ENCODE results near the gene GABBR1.

DNA sequence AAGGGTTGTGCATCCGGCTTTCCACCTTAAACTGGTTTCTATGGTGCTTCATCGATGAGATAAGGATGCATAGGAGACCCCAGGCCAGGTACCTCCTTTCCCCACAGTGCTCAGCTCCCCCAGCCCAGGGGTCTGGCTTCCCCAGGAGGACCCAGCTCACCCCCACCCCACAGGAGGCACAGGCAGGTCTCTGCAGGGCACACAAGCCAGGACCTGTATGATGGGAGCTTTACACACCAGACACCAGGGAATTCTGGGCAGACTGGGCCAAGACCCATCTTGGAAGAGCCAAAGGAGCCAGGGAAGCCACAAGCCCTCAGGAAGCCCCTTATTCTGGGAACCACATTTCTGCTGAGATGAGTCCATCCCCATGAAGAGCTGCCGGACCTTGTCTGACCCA, 103.0 kb downstream of the GABBR1 start:
- TF ChIP-seq GABPA (IDR thresholded peaks at IDR 0.05 in 1 of 2, conservative IDR thresholded peaks at IDR 0.05 in 1 of 2) = no peak
- TF ChIP-seq EGR1 (IDR thresholded peaks at IDR 0.05; ENCODE audit: low read depth in 2 of 2) = no peak
- TF ChIP-seq, protein P1, sequence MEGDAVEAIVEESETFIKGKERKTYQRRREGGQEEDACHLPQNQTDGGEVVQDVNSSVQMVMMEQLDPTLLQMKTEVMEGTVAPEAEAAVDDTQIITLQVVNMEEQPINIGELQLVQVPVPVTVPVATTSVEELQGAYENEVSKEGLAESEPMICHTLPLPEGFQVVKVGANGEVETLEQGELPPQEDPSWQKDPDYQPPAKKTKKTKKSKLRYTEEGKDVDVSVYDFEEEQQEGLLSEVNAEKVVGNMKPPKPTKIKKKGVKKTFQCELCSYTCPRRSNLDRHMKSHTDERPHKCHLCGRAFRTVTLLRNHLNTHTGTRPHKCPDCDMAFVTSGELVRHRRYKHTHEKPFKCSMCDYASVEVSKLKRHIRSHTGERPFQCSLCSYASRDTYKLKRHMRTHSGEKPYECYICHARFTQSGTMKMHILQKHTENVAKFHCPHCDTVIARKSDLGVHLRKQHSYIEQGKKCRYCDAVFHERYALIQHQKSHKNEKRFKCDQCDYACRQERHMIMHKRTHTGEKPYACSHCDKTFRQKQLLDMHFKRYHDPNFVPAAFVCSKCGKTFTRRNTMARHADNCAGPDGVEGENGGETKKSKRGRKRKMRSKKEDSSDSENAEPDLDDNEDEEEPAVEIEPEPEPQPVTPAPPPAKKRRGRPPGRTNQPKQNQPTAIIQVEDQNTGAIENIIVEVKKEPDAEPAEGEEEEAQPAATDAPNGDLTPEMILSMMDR (IDR thresholded peaks at IDR 0.05; ENCODE audit: low read depth, low read length, missing input control) = no peak
- TF ChIP-seq TAF1 (conservative IDR thresholded peaks at IDR 0.05) = no peak
- TF ChIP-seq, protein P2, sequence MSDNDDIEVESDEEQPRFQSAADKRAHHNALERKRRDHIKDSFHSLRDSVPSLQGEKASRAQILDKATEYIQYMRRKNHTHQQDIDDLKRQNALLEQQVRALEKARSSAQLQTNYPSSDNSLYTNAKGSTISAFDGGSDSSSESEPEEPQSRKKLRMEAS (IDR thresholded peaks at IDR 0.05) = no peak
- no peak for TF ChIP-seq YY1 (IDR thresholded peaks at IDR 0.05)
- no peak for TF ChIP-seq HNF4A (conservative IDR thresholded peaks at IDR 0.05)
- TF ChIP-seq FOXA1 (IDR thresholded peaks at IDR 0.05) = no peak
- TF ChIP-seq RXRA (IDR thresholded peaks at IDR 0.05) = no peak
